Fibroblast of pulmonary artery (primary cell): ENCODE data around the gene CYP46A1.
A peak's percentile ranks its signal among the peaks of the same experiment; 100 is the strongest.

ENCODE experiments used
- DNase-seq: peaks from one replicate; pipeline ENCODE4 v3.0.0-alpha.2; 2010; ENCODE audit warnings: low read depth
- H3K4me3 ChIP-seq: replicated peaks from 2 replicates; pipeline ENCODE4 v1.5.1; 2011; ENCODE audit warnings: low read depth, mild to moderate bottlenecking, control low read depth, low read length, moderate library complexity
- CTCF ChIP-seq: IDR thresholded peaks from 2 replicates; pipeline ENCODE4 v1.5.1; 2011; ENCODE audit warnings: mild to moderate bottlenecking, control low read depth, low read length, inconsistent platforms; ENCODE audit errors: missing control alignments

CYP46A1 gene

GRCh38 chr14:99752486-99753121 is 68.5 kb downstream of the CYP46A1 start:
- H3K4me3 ChIP-seq, result no peak overlapping the region
- peak; percentile 64 for DNase-seq
- TF ChIP-seq CTCF, result no peak

- DNase-seq, result no peak
- TF ChIP-seq CTCF, result no peak
- H3K4me3 ChIP-seq, result no peak overlapping the region
Observed at GRCh38 chr14:99753225-99754140, 69.4 kb downstream of the CYP46A1 start.

- no peak for TF ChIP-seq CTCF
- DNase-seq, result peak; percentile 40
- H3K4me3 ChIP-seq, result no peak overlapping the region
Observed at GRCh38 chr14:99754141-99755067, 70.3 kb downstream of the CYP46A1 start.

- no peak for TF ChIP-seq CTCF
- no peak overlapping the region for H3K4me3 ChIP-seq
- no peak for DNase-seq
Observed at GRCh38 chr14:99755068-99755405, 70.9 kb downstream of the CYP46A1 start.

- peak; percentile 87 for DNase-seq
- no peak for TF ChIP-seq CTCF
- H3K4me3 ChIP-seq, result no peak overlapping the region
Observed at GRCh38 chr14:99755629-99756603, 71.8 kb downstream of the CYP46A1 start.

- no peak for DNase-seq
- TF ChIP-seq CTCF, result no peak
- no peak overlapping the region for H3K4me3 ChIP-seq
Observed at GRCh38 chr14:99756796-99757195, 72.7 kb downstream of the CYP46A1 start.
